Brain microvascular endothelial cell (primary cell): Measurements from ENCODE around the gene APPBP2.

Experiments used
- DNase-seq: peaks from one replicate; pipeline ENCODE4 v3.0.0-alpha.2; 2020
- H3K27ac ChIP-seq: fragments of 250-450 bp; sonication (Bioruptor Pico); 2 replicates; pipeline ENCODE4 v1.5.1; 2020; ENCODE audit warnings: mild to moderate bottlenecking, moderate library complexity
- H3K27me3 ChIP-seq: fragments of 250-450 bp; sonication (Bioruptor Pico); replicated peaks from 2 replicates; pipeline ENCODE4 v1.5.1; 2020; ENCODE audit warnings: mild to moderate bottlenecking
- H3K36me3 ChIP-seq: fragments of 250-450 bp; sonication (Bioruptor Pico); replicated peaks from 2 replicates; pipeline ENCODE4 v1.5.1; 2020; ENCODE audit warnings: mild to moderate bottlenecking
- H3K4me3 ChIP-seq: 2 replicates; pipeline ENCODE4 v1.5.1; 2011; ENCODE audit warnings: low read depth, mild to moderate bottlenecking, control low read depth, low read length, moderate library complexity
- CTCF ChIP-seq: IDR thresholded peaks from 2 replicates; pipeline ENCODE4 v1.5.1; 2011; ENCODE audit warnings: low read depth, mild to moderate bottlenecking, moderate library complexity, low read length, control low read depth, inconsistent platforms; ENCODE audit errors: missing control alignments
- in situ Hi-C: cut with HindIII; loops from 2 replicates; pipeline ENCODE4 v1.10.0; 2017; ENCODE audit warnings: low sequenced_read_pairs, low pct_ligation_motif_present

The APPBP2 gene

GRCh38 chr17:60412701-60413100 is 113.3 kb downstream of the APPBP2 start:
- Histone ChIP-seq H3K36me3 (no peaks in the 10 kb centered on the region), H3K27ac (no peak overlapping the region), H3K4me3 (no peak overlapping the region), H3K27me3 (no peaks in the 10 kb centered on the region)
- in situ Hi-C loops = loop anchor here (25.0 kb wide), 1 partner anchor 175 kb away; no protein-coding TSS in a partner anchor
- no peak for DNase-seq
- TF ChIP-seq CTCF = no peak

DNA sequence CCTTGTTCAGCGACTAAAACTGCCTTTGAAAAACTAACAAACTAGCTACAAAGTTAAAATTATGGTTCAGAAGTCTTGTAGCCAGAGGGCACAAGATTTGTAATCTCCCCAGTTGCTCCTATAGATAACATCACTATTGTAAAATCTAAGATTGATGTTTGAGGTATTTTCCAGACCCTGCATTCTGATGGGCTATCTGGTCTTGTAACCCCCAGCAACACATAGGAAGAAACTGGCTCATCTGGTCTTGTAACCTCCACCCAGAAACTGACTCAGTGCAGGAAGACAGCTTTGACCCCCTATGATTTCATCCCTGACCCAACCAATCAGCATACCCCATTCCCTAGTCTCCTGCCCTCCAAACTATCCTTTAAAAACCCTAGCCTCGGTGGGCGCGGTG is 116.0 kb downstream of the APPBP2 start:
- H3K27ac ChIP-seq = no peak overlapping the region
- no peaks in the 10 kb centered on the region for H3K27me3 ChIP-seq
- H3K4me3 ChIP-seq = no peak overlapping the region
- TF ChIP-seq CTCF = no peak
- DNase-seq = no peak
- in situ Hi-C loops = loop anchor here (25.0 kb wide), 1 partner anchor 173 kb away; no protein-coding TSS in a partner anchor
- H3K36me3 ChIP-seq = no peaks in the 10 kb centered on the region

DNA sequence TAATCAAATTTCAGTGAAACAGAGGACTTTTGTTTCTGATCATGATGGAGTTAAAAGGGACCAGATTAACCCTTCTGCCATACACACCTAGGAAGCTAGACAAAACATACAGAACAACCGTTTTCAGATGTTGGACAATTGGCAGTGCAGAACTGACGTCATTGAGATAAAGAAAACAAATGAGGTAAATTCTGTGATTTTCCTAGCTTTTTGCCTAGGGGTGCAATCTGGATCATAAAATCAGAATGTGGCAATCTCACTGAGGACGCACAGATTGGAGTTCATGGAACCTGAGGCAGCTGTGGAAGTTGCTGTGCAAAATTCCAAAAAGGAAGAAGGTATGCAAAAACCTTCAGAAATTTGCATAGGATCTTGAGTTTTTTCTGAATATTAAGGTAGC is 119.2 kb downstream of the APPBP2 start:
- in situ Hi-C loops = loop anchor here (25.0 kb wide), 1 partner anchor 170 kb away; no protein-coding TSS in a partner anchor

DNA sequence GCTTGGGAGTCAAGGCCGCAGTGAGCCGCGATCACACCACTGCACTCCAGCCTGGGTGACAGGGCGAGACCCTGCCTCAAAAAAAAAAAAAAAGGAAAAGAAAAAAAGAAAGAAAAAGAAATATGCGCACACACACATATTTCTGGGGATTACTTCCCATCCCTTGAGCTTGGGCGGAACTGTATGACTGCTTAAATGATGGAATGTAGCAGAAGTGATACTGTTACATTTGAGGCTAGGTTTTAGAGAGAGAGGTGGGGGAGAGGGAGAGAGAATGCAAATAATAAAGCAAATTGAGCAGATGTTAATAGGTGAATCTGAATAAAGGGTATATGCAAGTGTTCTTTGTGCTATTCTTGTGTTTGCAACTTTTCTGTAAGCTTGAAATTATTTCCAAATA is 122.1 kb downstream of the APPBP2 start:
- no peak for TF ChIP-seq CTCF
- no peak overlapping the region for H3K4me3 ChIP-seq
- in situ Hi-C loops = loop anchor here (25.0 kb wide), 1 partner anchor 167 kb away; no protein-coding TSS in a partner anchor
- H3K36me3 ChIP-seq = no peaks in the 10 kb centered on the region
- no peak overlapping the region for H3K27ac ChIP-seq
- no peak for DNase-seq
- H3K27me3 ChIP-seq = no peaks in the 10 kb centered on the region

More for the DNA sequence above, 119.2 kb downstream of the APPBP2 start:
- Histone ChIP-seq H3K4me3 (no peak overlapping the region), H3K27me3 (no peaks in the 10 kb centered on the region), H3K27ac (no peak overlapping the region), H3K36me3 (no peaks in the 10 kb centered on the region)
- DNase-seq = no peak
- TF ChIP-seq CTCF = no peak

DNA sequence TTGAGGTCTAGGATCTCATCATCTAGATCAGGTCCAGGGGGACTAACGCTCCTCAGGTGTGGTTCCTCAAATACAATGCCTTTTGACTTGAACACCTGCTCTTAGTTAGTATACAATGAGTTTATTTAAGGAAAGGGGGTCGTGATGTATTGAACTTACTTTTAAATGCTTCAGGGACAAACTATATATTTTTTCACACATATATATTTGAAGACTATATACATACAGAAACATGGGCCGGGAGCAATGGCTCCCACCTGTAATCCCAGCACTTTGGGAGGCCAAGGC is 122.6 kb downstream of the APPBP2 start:
- DNase-seq = no peak

More for the DNA sequence above, 122.6 kb downstream of the APPBP2 start:
- in situ Hi-C loops = loop anchor here (25.0 kb wide), 1 partner anchor 166 kb away; no protein-coding TSS in a partner anchor
- H3K27me3 ChIP-seq = no peaks in the 10 kb centered on the region
- H3K36me3 ChIP-seq = no peaks in the 10 kb centered on the region
- no peak for TF ChIP-seq CTCF
- no peak overlapping the region for H3K4me3 ChIP-seq
- no peak overlapping the region for H3K27ac ChIP-seq
